HepG2 (cell line): ENCODE data around the gene GSTM2. TPM values are rescaled to one million over a fixed set of nuclear protein-coding genes. Genes with fewer than 3 reads are reported as not detected.

ENCODE experiments used
- DPF2 ChIP-seq: sonication (generic); formaldehyde crosslinking; IDR thresholded peaks from 2 replicates; pipeline ENCODE4 v1.4.0; 2020; ENCODE audit warnings: mild to moderate bottlenecking, low read depth, missing genetic modification reagents, borderline replicate concordance
- FOXK2 ChIP-seq: fragments of 450-650 bp; IDR thresholded peaks from 2 replicates; pipeline ENCODE4 v1.6.1; 2016
- GABPA ChIP-seq, 2 experiments: IDR thresholded peaks; 2 replicates each; pipeline ENCODE4 v1.6.1; 2011 to 2016; ENCODE audit warnings: low read depth in 2 of 2, low read length in 1 of 2, missing biosample characterization in 1 of 2, missing genetic modification characterization in 1 of 2
- HNRNPH1 ChIP-seq: fragments of 200-400 bp; formaldehyde crosslinking; optimal IDR thresholded peaks from 2 replicates; pipeline ENCODE3; 2017; ENCODE audit warnings: mild to moderate bottlenecking, low read depth, low read length
- KLF16 ChIP-seq, 2 experiments: sonication (generic) in 1 of 2; formaldehyde crosslinking in 1 of 2; IDR thresholded peaks; 2 replicates each; pipeline versions ENCODE4 v1.6.1 to v1.8.0; 2016 to 2023; ENCODE audit warnings: missing genetic modification reagents in 2 of 2, missing compliant biosample characterization in 1 of 2
- KMT2A ChIP-seq: sonication (generic); formaldehyde crosslinking; IDR thresholded peaks from 2 replicates; pipeline ENCODE4 v1.4.0; 2020; ENCODE audit warnings: missing genetic modification reagents
- NFIB ChIP-seq: sonication (generic); formaldehyde crosslinking; IDR thresholded peaks from 2 replicates; pipeline ENCODE4 v1.9.0; 2021; ENCODE audit warnings: missing genetic modification reagents, mild to moderate bottlenecking, borderline replicate concordance
- PCBP1 ChIP-seq: fragments of 200-400 bp; formaldehyde crosslinking; IDR thresholded peaks from 2 replicates; pipeline ENCODE4 v1.6.1; 2017; ENCODE audit warnings: mild to moderate bottlenecking, low read depth, low read length, borderline replicate concordance
- PHF5A ChIP-seq: IDR thresholded peaks from one replicate; pipeline ENCODE4 v1.6.1; 2018; ENCODE audit warnings: low read depth, missing genetic modification reagents; ENCODE audit not compliant: unreplicated experiment
- SP1 ChIP-seq, 2 experiments: fragments of 450-650 bp in 1 of 2; sonication (generic) in 1 of 2; formaldehyde crosslinking in 1 of 2; IDR thresholded peaks; 2 replicates each; pipeline versions ENCODE4 v1.4.0 to v1.6.1; 2016 to 2020; ENCODE audit warnings: missing genetic modification reagents in 1 of 2
- ZKSCAN1 ChIP-seq: fragments of 150-350 bp; IDR thresholded peaks from 2 replicates; pipeline ENCODE4 v1.6.1; 2014; ENCODE audit warnings: low read length
- ZNF737 ChIP-seq: sonication (generic); formaldehyde crosslinking; IDR thresholded peaks from 2 replicates; pipeline ENCODE4 v1.5.0; 2020; ENCODE audit warnings: missing genetic modification reagents, mild to moderate bottlenecking, borderline replicate concordance
- polyA plus RNA-seq, 8 experiments: library from polyadenylated mRNA; depleted of rRNA in 3 of 8; stranded (reverse) in 7 of 8; unstranded in 1 of 8; fragments of >200 nt; fragmentation: Illumina TruSeq in 4 of 8; extraction: Trizol in 4 of 8; gene quantifications; 2 replicates each; pipeline versions ENCODE4 v1.2.1 to v1.2.3, GENCODE V29; 2011 to 2016; ENCODE audit warnings: low read depth in 4 of 8, missing spikeins in 1 of 8, mixed read lengths in 1 of 8; ENCODE audit not compliant: insufficient read depth in 1 of 8
- total RNA-seq, 5 experiments: library from RNA; depleted of rRNA; stranded (reverse); fragments of >200 nt; fragmentation: Illumina TruSeq; extraction: Trizol; gene quantifications; 2 replicates each; pipeline ENCODE4 v1.2.3, GENCODE V29; 2016; ENCODE audit warnings: low read depth in 1 of 5
- TF ChIP-seq, protein P1 (sequence below): sonication (generic); formaldehyde crosslinking; IDR thresholded peaks from 2 replicates; pipeline ENCODE4 v1.4.0; 2020; ENCODE audit warnings: low read depth, missing genetic modification reagents
- TF ChIP-seq, protein P2 (sequence below): sonication (generic); formaldehyde crosslinking; IDR thresholded peaks from 2 replicates; pipeline ENCODE4 v1.9.0; 2021; ENCODE audit warnings: missing genetic modification reagents, borderline replicate concordance
- TF ChIP-seq, protein P3 (sequence below): sonication (generic); formaldehyde crosslinking; conservative IDR thresholded peaks from 2 replicates; pipeline ENCODE4 v1.8.0; 2022; ENCODE audit warnings: mild to moderate bottlenecking, moderate library complexity, missing genetic modification reagents
- TF ChIP-seq, protein P4 (sequence below): sonication (generic); formaldehyde crosslinking; IDR thresholded peaks from 2 replicates; pipeline ENCODE4 v1.5.1; 2020; ENCODE audit warnings: missing genetic modification reagents, mild to moderate bottlenecking, borderline replicate concordance

Gene GSTM2
- total and polyA plus RNA-seq, 2 of the 13 experiments (the other 11 are each of a cell fraction or from before 2014, with no cell fraction given), result 7.0 to 15.0 TPM

DNA sequence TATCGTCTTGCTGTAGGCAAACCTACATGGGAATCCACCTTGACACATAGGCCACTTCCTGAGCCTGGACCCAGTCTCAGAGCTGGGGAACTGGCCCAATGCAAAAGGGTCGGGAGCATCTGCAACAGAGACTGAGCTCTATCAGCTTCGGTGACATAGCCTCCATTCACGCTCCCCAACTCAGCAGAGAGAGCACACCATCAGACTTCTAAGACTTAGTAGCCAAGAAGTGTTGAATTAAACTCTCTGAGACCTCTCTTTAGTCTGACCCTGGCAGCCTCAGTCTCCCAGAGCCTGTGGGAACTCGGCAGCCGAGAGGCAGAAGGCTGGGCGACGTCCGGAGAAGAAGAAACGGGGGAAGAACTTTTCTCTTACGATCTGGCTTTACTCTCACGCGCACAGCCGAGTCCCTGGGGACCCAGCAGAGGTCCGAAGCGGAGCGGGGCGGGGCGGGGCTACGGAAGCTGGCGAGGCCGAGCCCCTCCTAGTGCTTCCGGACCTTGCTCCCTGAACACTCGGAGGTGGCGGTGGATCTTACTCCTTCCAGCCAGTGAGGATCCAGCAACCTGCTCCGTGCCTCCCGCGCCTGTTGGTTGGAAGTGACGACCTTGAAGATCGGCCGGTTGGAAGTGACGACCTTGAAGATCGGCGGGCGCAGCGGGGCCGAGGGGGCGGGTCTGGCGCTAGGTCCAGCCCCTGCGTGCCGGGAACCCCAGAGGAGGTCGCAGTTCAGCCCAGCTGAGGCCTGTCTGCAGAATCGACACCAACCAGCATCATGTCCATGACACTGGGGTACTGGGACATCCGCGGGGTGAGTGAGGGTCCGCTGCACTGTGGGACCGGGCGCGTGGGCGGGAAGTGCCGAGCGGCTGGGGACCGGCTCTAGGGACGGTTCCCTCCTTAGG lies 12.0 kb upstream of the GSTM2 start, which contains the start of gene GSTM4 (continued):
- TF ChIP-seq, protein P1, sequence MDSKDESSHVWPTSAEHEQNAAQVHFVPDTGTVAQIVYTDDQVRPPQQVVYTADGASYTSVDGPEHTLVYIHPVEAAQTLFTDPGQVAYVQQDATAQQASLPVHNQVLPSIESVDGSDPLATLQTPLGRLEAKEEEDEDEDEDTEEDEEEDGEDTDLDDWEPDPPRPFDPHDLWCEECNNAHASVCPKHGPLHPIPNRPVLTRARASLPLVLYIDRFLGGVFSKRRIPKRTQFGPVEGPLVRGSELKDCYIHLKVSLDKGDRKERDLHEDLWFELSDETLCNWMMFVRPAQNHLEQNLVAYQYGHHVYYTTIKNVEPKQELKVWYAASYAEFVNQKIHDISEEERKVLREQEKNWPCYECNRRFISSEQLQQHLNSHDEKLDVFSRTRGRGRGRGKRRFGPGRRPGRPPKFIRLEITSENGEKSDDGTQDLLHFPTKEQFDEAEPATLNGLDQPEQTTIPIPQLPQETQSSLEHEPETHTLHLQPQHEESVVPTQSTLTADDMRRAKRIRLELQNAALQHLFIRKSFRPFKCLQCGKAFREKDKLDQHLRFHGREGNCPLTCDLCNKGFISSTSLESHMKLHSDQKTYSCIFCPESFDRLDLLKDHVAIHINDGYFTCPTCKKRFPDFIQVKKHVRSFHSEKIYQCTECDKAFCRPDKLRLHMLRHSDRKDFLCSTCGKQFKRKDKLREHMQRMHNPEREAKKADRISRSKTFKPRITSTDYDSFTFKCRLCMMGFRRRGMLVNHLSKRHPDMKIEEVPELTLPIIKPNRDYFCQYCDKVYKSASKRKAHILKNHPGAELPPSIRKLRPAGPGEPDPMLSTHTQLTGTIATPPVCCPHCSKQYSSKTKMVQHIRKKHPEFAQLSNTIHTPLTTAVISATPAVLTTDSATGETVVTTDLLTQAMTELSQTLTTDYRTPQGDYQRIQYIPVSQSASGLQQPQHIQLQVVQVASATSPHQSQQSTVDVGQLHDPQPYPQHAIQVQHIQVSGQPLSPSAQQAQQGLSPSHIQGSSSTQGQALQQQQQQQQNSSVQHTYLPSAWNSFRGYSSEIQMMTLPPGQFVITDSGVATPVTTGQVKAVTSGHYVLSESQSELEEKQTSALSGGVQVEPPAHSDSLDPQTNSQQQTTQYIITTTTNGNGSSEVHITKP (CRISPR knock-in tag), result 0 out of 2 replicates have a peak, but pooled peaks have one; percentile 47
- TF ChIP-seq, protein P2, sequence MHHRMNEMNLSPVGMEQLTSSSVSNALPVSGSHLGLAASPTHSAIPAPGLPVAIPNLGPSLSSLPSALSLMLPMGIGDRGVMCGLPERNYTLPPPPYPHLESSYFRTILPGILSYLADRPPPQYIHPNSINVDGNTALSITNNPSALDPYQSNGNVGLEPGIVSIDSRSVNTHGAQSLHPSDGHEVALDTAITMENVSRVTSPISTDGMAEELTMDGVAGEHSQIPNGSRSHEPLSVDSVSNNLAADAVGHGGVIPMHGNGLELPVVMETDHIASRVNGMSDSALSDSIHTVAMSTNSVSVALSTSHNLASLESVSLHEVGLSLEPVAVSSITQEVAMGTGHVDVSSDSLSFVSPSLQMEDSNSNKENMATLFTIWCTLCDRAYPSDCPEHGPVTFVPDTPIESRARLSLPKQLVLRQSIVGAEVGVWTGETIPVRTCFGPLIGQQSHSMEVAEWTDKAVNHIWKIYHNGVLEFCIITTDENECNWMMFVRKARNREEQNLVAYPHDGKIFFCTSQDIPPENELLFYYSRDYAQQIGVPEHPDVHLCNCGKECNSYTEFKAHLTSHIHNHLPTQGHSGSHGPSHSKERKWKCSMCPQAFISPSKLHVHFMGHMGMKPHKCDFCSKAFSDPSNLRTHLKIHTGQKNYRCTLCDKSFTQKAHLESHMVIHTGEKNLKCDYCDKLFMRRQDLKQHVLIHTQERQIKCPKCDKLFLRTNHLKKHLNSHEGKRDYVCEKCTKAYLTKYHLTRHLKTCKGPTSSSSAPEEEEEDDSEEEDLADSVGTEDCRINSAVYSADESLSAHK (CRISPR knock-in tag), result no peak
- no peak for TF ChIP-seq GABPA (IDR thresholded peaks at IDR 0.05; ENCODE audit: low read depth, low read length)
- TF ChIP-seq GABPA (CRISPR knock-in tag; IDR thresholded peaks at IDR 0.05; ENCODE audit: low read depth), result peak; percentile 62
- no peak for TF ChIP-seq ZKSCAN1
- TF ChIP-seq KMT2A (CRISPR knock-in tag), result peak; percentile 79; the same call in 1 of the 2 replicates
- peak in 1 of 2 experiments; percentile 78; a peak in 2 of 4 replicates for TF ChIP-seq KLF16 (CRISPR knock-in tag; IDR thresholded peaks at IDR 0.05)
- TF ChIP-seq ZNF737 (CRISPR knock-in tag), result no peak
- no peak for TF ChIP-seq PHF5A (CRISPR knock-in tag)
- TF ChIP-seq, protein P3, sequence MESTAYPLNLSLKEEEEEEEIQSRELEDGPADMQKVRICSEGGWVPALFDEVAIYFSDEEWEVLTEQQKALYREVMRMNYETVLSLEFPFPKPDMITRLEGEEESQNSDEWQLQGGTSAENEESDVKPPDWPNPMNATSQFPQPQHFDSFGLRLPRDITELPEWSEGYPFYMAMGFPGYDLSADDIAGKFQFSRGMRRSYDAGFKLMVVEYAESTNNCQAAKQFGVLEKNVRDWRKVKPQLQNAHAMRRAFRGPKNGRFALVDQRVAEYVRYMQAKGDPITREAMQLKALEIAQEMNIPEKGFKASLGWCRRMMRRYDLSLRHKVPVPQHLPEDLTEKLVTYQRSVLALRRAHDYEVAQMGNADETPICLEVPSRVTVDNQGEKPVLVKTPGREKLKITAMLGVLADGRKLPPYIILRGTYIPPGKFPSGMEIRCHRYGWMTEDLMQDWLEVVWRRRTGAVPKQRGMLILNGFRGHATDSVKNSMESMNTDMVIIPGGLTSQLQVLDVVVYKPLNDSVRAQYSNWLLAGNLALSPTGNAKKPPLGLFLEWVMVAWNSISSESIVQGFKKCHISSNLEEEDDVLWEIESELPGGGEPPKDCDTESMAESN (CRISPR knock-in tag), result peak; percentile 65; the same call in 1 of the 2 replicates
- no peak for TF ChIP-seq HNRNPH1
- TF ChIP-seq SP1 (IDR thresholded peaks at IDR 0.05), result no peak
- peak; percentile 75 for TF ChIP-seq SP1 (CRISPR knock-in tag; IDR thresholded peaks at IDR 0.05)
- TF ChIP-seq PCBP1, result no peak
- TF ChIP-seq, protein P4, sequence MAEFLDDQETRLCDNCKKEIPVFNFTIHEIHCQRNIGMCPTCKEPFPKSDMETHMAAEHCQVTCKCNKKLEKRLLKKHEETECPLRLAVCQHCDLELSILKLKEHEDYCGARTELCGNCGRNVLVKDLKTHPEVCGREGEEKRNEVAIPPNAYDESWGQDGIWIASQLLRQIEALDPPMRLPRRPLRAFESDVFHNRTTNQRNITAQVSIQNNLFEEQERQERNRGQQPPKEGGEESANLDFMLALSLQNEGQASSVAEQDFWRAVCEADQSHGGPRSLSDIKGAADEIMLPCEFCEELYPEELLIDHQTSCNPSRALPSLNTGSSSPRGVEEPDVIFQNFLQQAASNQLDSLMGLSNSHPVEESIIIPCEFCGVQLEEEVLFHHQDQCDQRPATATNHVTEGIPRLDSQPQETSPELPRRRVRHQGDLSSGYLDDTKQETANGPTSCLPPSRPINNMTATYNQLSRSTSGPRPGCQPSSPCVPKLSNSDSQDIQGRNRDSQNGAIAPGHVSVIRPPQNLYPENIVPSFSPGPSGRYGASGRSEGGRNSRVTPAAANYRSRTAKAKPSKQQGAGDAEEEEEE (CRISPR knock-in tag), result no peak
- 0 out of 2 replicates have a peak, but pooled peaks have one; percentile 29 for TF ChIP-seq DPF2 (CRISPR knock-in tag)
- no peak for TF ChIP-seq FOXK2
- TF ChIP-seq NFIB (CRISPR knock-in tag), result no peak
